MM.1S (cell line): Measurements from ENCODE around the gene ZNF799.

Experiments used
- DNase-seq: peaks from one replicate; pipeline ENCODE4 v3.0.0-alpha.2; 2015
- H2AFZ ChIP-seq: fragments of 300-600 bp; sonication (generic); 2 replicates; pipeline ENCODE4 v1.6.0; 2016; ENCODE audit warnings: antibody characterized with exemption, low read length
- H3F3A ChIP-seq: fragments of 300-600 bp; sonication (generic); 2 replicates; pipeline ENCODE4 v1.6.1; 2016; ENCODE audit warnings: mild to moderate bottlenecking, antibody characterized with exemption, low read length, moderate library complexity, mixed read lengths; ENCODE audit not compliant: insufficient read depth
- H3K27ac ChIP-seq: fragments of 300-600 bp; sonication (generic); 2 replicates; pipeline ENCODE4 v1.5.1; 2016; ENCODE audit warnings: mild to moderate bottlenecking, low read length
- H3K27me3 ChIP-seq: fragments of 300-600 bp; sonication (generic); replicated peaks from 2 replicates; pipeline ENCODE4 v1.6.0; 2016; ENCODE audit warnings: low read length; ENCODE audit not compliant: insufficient read depth
- H3K36me3 ChIP-seq: fragments of 300-600 bp; sonication (generic); replicated peaks from 2 replicates; pipeline ENCODE4 v1.6.1; 2016; ENCODE audit warnings: mild to moderate bottlenecking, low read length, mixed read lengths; ENCODE audit not compliant: insufficient read depth
- H3K4me1 ChIP-seq: fragments of 300-600 bp; sonication (generic); 2 replicates; pipeline ENCODE4 v1.6.1; 2016; ENCODE audit warnings: low read length, mixed read lengths
- H3K4me2 ChIP-seq: fragments of 300-600 bp; sonication (generic); 2 replicates; pipeline ENCODE4 v1.6.0; 2016; ENCODE audit warnings: low read depth, low read length
- H3K4me3 ChIP-seq: fragments of 300-600 bp; sonication (generic); 2 replicates; pipeline ENCODE4 v1.5.1; 2016; ENCODE audit warnings: low read length, mixed read lengths
- H3K79me2 ChIP-seq: fragments of 300-600 bp; sonication (generic); 2 replicates; pipeline ENCODE4 v1.6.1; 2016; ENCODE audit warnings: mixed run types, low read length, mixed read lengths
- H3K9ac ChIP-seq: fragments of 300-600 bp; sonication (generic); 2 replicates; pipeline ENCODE4 v1.6.1; 2016; ENCODE audit warnings: low read length, mixed read lengths
- H3K9me2 ChIP-seq: fragments of 300-600 bp; sonication (generic); replicated peaks from 2 replicates; pipeline ENCODE4 v1.6.1; 2016; ENCODE audit warnings: mild to moderate bottlenecking, low read length, mixed read lengths; ENCODE audit not compliant: insufficient read depth
- H3K9me3 ChIP-seq: fragments of 300-600 bp; sonication (generic); replicated peaks from 2 replicates; pipeline ENCODE4 v1.6.1; 2016; ENCODE audit warnings: mild to moderate bottlenecking, low read length, mixed read lengths; ENCODE audit not compliant: insufficient read depth
- H4K20me1 ChIP-seq: fragments of 300-600 bp; sonication (generic); 2 replicates; pipeline ENCODE4 v1.6.1; 2016; ENCODE audit warnings: mild to moderate bottlenecking, low read length, moderate library complexity, mixed read lengths; ENCODE audit not compliant: insufficient read depth
- EZH2 ChIP-seq: fragments of 300-600 bp; sonication (generic); optimal IDR thresholded peaks from 2 replicates; pipeline ENCODE3; 2017; ENCODE audit warnings: low read depth, mild to moderate bottlenecking, antibody characterized with exemption, low read length, mixed read lengths
- EZH2phosphoT487 ChIP-seq: fragments of 300-600 bp; sonication (generic); IDR thresholded peaks from 2 replicates; pipeline ENCODE4 v1.6.1; 2018; ENCODE audit warnings: antibody characterized with exemption, low read length
- TF ChIP-seq, protein P1 (sequence below): fragments of 300-600 bp; sonication (generic); IDR thresholded peaks from 2 replicates; pipeline ENCODE4 v1.5.1; 2016; ENCODE audit warnings: antibody characterized with exemption, low read length, mixed read lengths

The ZNF799 gene

DNA sequence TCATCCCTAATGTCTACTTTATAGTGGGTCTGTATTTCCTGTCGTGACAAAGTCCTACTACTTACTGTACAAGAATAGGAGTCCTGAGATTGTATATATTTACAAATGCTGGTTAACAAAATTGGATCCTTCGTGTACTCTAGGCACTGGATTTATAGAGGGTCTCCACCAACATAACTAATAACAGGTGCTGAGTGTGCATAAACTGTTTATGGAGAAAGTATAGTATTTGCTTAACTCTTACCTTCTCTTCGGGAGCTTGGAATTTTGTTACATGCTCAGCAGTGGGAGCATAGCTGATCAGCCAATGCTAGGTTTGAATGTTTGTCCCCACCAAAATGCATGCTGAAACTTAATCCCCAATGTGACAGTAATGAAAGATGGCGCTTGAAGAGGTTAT lies 47.7 kb downstream of the ZNF799 start:
- no peaks in the 10 kb centered on the region for H3F3A ChIP-seq
- H3K36me3 ChIP-seq = no peaks in the 10 kb centered on the region
- no peak for DNase-seq
- no peak overlapping the region for H2AFZ ChIP-seq
- no peak overlapping the region for H3K27ac ChIP-seq
- no peaks in the 10 kb centered on the region for H3K9me2 ChIP-seq
- TF ChIP-seq EZH2 = no peak
- TF ChIP-seq, protein P1, sequence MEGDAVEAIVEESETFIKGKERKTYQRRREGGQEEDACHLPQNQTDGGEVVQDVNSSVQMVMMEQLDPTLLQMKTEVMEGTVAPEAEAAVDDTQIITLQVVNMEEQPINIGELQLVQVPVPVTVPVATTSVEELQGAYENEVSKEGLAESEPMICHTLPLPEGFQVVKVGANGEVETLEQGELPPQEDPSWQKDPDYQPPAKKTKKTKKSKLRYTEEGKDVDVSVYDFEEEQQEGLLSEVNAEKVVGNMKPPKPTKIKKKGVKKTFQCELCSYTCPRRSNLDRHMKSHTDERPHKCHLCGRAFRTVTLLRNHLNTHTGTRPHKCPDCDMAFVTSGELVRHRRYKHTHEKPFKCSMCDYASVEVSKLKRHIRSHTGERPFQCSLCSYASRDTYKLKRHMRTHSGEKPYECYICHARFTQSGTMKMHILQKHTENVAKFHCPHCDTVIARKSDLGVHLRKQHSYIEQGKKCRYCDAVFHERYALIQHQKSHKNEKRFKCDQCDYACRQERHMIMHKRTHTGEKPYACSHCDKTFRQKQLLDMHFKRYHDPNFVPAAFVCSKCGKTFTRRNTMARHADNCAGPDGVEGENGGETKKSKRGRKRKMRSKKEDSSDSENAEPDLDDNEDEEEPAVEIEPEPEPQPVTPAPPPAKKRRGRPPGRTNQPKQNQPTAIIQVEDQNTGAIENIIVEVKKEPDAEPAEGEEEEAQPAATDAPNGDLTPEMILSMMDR = no peak
- TF ChIP-seq EZH2phosphoT487 = no peak
- H3K4me3 ChIP-seq = no peak overlapping the region
- no peak overlapping the region for H3K9ac ChIP-seq
- no peaks in the 10 kb centered on the region for H3K9me3 ChIP-seq
- no peaks in the 10 kb centered on the region for H3K27me3 ChIP-seq
- no peak overlapping the region for H3K4me2 ChIP-seq
- no peaks in the 10 kb centered on the region for H3K4me1 ChIP-seq
- no peaks in the 10 kb centered on the region for H3K79me2 ChIP-seq
- H4K20me1 ChIP-seq = no peaks in the 10 kb centered on the region

DNA sequence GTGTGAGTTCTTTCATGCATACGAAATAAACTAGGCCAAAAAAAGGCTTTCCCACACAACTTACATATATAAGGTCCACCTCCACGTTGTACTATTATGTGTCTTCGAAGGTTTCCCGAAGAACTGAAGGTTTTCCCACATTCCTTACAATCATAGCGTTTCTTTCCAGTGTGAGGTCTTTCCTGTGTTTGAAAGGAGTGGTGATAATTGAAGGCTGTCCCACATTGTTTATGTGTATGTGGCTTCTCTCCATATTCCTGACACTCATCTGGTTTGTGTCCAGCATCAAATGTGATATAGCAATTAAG lies 50.2 kb downstream of the ZNF799 start:
- no peaks in the 10 kb centered on the region for H3K79me2 ChIP-seq
- H3K9ac ChIP-seq = no peak overlapping the region
- DNase-seq = no peak
- no peaks in the 10 kb centered on the region for H3K9me3 ChIP-seq
- H3F3A ChIP-seq = no peaks in the 10 kb centered on the region
- no peak overlapping the region for H3K4me2 ChIP-seq
- no peaks in the 10 kb centered on the region for H3K9me2 ChIP-seq
- peaks cover 9% of the 10 kb centered on the region for H3K4me1 ChIP-seq
- H3K27ac ChIP-seq = no peak overlapping the region
- H2AFZ ChIP-seq = no peak overlapping the region
- TF ChIP-seq, protein P1 = no peak
- no peak for TF ChIP-seq EZH2phosphoT487
- TF ChIP-seq EZH2 = no peak
- H3K27me3 ChIP-seq = no peaks in the 10 kb centered on the region
- H3K36me3 ChIP-seq = no peaks in the 10 kb centered on the region
- no peaks in the 10 kb centered on the region for H4K20me1 ChIP-seq
- no peak overlapping the region for H3K4me3 ChIP-seq

DNA sequence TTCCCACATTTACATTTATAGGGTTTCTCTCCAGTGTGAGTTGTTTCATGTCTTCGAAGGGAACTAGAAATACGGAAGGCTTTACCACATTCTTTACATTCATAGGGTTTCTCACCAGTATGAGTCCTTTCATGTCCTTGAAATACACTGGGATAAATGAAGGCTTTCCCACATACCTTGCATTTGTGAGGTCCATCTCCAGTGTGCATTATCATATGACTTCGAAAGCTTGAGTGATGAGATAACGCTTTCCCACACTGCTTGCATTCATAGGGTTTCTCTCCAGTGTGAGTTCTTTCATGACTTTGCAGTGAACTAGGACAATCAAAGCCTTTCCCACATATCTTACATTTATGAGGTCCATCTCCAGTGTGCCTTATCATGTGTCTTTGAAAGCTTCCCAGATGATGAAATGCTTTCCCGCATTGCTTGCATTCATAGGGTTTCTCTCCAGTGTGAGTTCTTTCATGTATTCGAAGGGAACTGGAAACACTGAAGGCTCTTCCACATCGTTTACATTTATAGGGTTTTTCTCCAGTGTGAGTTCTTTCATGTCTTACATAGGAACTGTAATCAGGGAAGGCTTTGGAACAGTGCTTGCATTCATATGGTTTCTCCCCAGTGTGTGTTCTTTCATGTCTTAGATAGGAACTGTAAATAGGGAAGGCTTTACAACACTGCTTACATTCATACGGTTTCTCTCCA lies 50.7 kb downstream of the ZNF799 start:
- no peak overlapping the region for H2AFZ ChIP-seq
- H3F3A ChIP-seq = no peaks in the 10 kb centered on the region
- H3K36me3 ChIP-seq = no peaks in the 10 kb centered on the region
- H3K9ac ChIP-seq = no peak overlapping the region
- no peaks in the 10 kb centered on the region for H3K79me2 ChIP-seq
- H3K4me2 ChIP-seq = no peak overlapping the region
- H3K27ac ChIP-seq = no peak overlapping the region
- H3K4me1 ChIP-seq = peaks cover 9% of the 10 kb centered on the region
- H3K27me3 ChIP-seq = no peaks in the 10 kb centered on the region
- no peak for TF ChIP-seq EZH2phosphoT487
- TF ChIP-seq, protein P1 = no peak
- TF ChIP-seq EZH2 = no peak
- no peaks in the 10 kb centered on the region for H3K9me2 ChIP-seq
- no peaks in the 10 kb centered on the region for H4K20me1 ChIP-seq
- no peak overlapping the region for H3K4me3 ChIP-seq
- H3K9me3 ChIP-seq = no peaks in the 10 kb centered on the region
- DNase-seq = no peak
